PC-9 (cell line): ENCODE measurements around the gene OR2W1. TPM values are rescaled to one million over a fixed set of nuclear protein-coding genes. Genes with fewer than 3 reads are reported as not detected.

Experiments
- BruUV-seq: library from RNA; stranded (reverse); fragments of 400-500 nt; replicated peaks from 2 replicates; lab custom pipeline; 2021; lab: Mats Ljungman, UMichigan
- CTCF ChIA-PET: fragments of 300-600 bp; sonication (Branson Sonifier 250); formaldehyde crosslinking; loops from one replicate; lab custom pipeline; 2022; ENCODE audit warnings: antibody characterized with exemption; lab: Charles Lee
- POLR2A ChIA-PET: fragments of 300-600 bp; sonication (Branson Sonifier 250); formaldehyde crosslinking; loops from one replicate; lab custom pipeline; 2022; ENCODE audit warnings: antibody characterized with exemption; ENCODE audit not compliant: unreplicated experiment; lab: Charles Lee
- DNase-seq, 2 experiments: peaks; one replicate each; pipeline versions ENCODE4 v3.0.0 to v3.0.0-alpha.2; 2015 to 2022; ENCODE audit warnings: mixed read lengths in 1 of 2
- H2AFZ ChIP-seq: fragments of 200-600 bp; sonication (generic); 2 replicates; pipeline ENCODE4 v1.8.1; 2017; ENCODE audit warnings: antibody characterized with exemption
- H3F3A ChIP-seq: fragments of 200-600 bp; sonication (generic); 2 replicates; pipeline ENCODE4 v1.8.1; 2017; ENCODE audit warnings: antibody characterized with exemption, mild to moderate bottlenecking, low read depth; ENCODE audit not compliant: insufficient read depth
- H3K27ac ChIP-seq: fragments of 200-600 bp; sonication (generic); 2 replicates; pipeline ENCODE4 v1.6.1; 2016; ENCODE audit warnings: mixed run types
- H3K27me3 ChIP-seq: fragments of 200-600 bp; sonication (generic); 2 replicates; pipeline ENCODE4 v1.6.1; 2016; ENCODE audit warnings: low read depth, mixed run types; ENCODE audit not compliant: insufficient read depth
- H3K36me3 ChIP-seq: fragments of 200-600 bp; sonication (generic); 2 replicates; pipeline ENCODE4 v1.6.1; 2016; ENCODE audit warnings: low read depth, mixed run types
- H3K4me1 ChIP-seq: fragments of 200-600 bp; sonication (generic); replicated peaks from 2 replicates; pipeline ENCODE4 v1.6.1; 2016; ENCODE audit warnings: mixed run types; ENCODE audit not compliant: insufficient read depth
- H3K4me2 ChIP-seq: fragments of 200-600 bp; sonication (generic); 2 replicates; pipeline ENCODE4 v1.6.1; 2017; ENCODE audit warnings: mixed run types
- H3K4me3 ChIP-seq: fragments of 200-600 bp; sonication (generic); 2 replicates; pipeline ENCODE4 v1.6.1; 2016; ENCODE audit warnings: mixed run types
- H3K79me2 ChIP-seq: fragments of 200-600 bp; sonication (generic); 2 replicates; pipeline ENCODE4 v1.6.1; 2017; ENCODE audit warnings: low read depth, mixed run types
- H3K9me2 ChIP-seq: fragments of 200-600 bp; sonication (generic); 2 replicates; pipeline ENCODE4 v1.8.1; 2017; ENCODE audit warnings: mild to moderate bottlenecking; ENCODE audit not compliant: insufficient read depth
- H3K9me3 ChIP-seq: fragments of 200-600 bp; sonication (generic); 2 replicates; pipeline ENCODE4 v1.8.1; 2016; ENCODE audit warnings: low read depth; ENCODE audit not compliant: insufficient read depth
- H4K20me1 ChIP-seq: fragments of 200-600 bp; sonication (generic); 2 replicates; pipeline ENCODE4 v1.8.1; 2017; ENCODE audit not compliant: insufficient read depth
- CTCF ChIP-seq: fragments of 200-600 bp; sonication (generic); conservative IDR thresholded peaks from 2 replicates; pipeline ENCODE4 v1.6.1; 2017; ENCODE audit warnings: mixed run types, antibody characterized with exemption, mild to moderate bottlenecking, moderate library complexity
- EZH2 ChIP-seq: fragments of 200-600 bp; sonication (generic); IDR thresholded peaks from 2 replicates; pipeline ENCODE4 v1.8.0; 2017; ENCODE audit warnings: antibody characterized with exemption, low read depth
- intact Hi-C: fragments of 100-400 bp; cut with micrococcal nuclease; formaldehyde crosslinking; loops from one replicate; pipeline ENCODE4 v1.10.0; 2022; ENCODE audit not compliant: unreplicated experiment
- total RNA-seq: library from RNA; stranded (reverse); gene quantifications from 2 replicates; pipeline ENCODE4 v1.2.3, GENCODE V29; 2021

OR2W1 gene
- total RNA-seq, 1 experiment from 2014 or later, result not detected

GRCh38 chr6:29028821-29029220 lies 16.2 kb downstream of the OR2W1 start:
- CTCF ChIA-PET, result no interaction called here
- H3K4me3 ChIP-seq, result no peak overlapping the region
- H3K27me3 ChIP-seq, result 0 out of 2 replicates have a peak, but pooled peaks cover 9% of the 10 kb centered on the region
- no peaks in the 10 kb centered on the region; the same call in 1 of the 2 replicates for H3K9me2 ChIP-seq
- no peaks in the 10 kb centered on the region for H3F3A ChIP-seq
- TF ChIP-seq EZH2, result no peak
- no peak for TF ChIP-seq CTCF
- no peak overlapping the region for H2AFZ ChIP-seq
- no peaks in the 10 kb centered on the region for H3K36me3 ChIP-seq
- POLR2A ChIA-PET, result no interaction called here
- intact Hi-C loops, result no loop called here
- no peaks in the 10 kb centered on the region for H3K79me2 ChIP-seq
- no peaks in the 10 kb centered on the region for H3K9me3 ChIP-seq
- no peak overlapping the region for H3K4me2 ChIP-seq
- BruUV-seq, result no TSS peak
- H4K20me1 ChIP-seq, result no peaks in the 10 kb centered on the region
- H3K27ac ChIP-seq, result no peak overlapping the region
- DNase-seq, result no peak
- H3K4me1 ChIP-seq, result no peaks in the 10 kb centered on the region

GRCh38 chr6:29025927-29026585 lies 18.9 kb downstream of the OR2W1 start:
- Histone ChIP-seq H3F3A (no peaks in the 10 kb centered on the region), H3K79me2 (no peaks in the 10 kb centered on the region), H4K20me1 (no peaks in the 10 kb centered on the region), H3K27ac (no peak overlapping the region), H3K9me3 (no peaks in the 10 kb centered on the region), H3K4me2 (no peak overlapping the region), H3K4me3 (no peak overlapping the region), H3K36me3 (no peaks in the 10 kb centered on the region), H3K27me3 (0 out of 2 replicates have a peak, but pooled peaks cover 9% of the 10 kb centered on the region), H3K9me2 (no peaks in the 10 kb centered on the region; the same call in 1 of the 2 replicates), H3K4me1 (no peaks in the 10 kb centered on the region), H2AFZ (no peak overlapping the region)
- ChIA-PET CTCF (interaction anchor here (0.7 kb wide), 1 partner anchor 484 kb away, joined by 6 read pairs; no protein-coding TSS in a partner anchor), POLR2A (no interaction called here)
- TF ChIP-seq CTCF, result no peak
- no peak for TF ChIP-seq EZH2
- BruUV-seq, result no TSS peak
- no peak for DNase-seq
- intact Hi-C loops, result no loop called here

GRCh38 chr6:29021434-29021833 lies 23.5 kb downstream of the OR2W1 start:
- Histone ChIP-seq H3K79me2 (no peaks in the 10 kb centered on the region), H3K9me2 (no peaks in the 10 kb centered on the region; the same call in 1 of the 2 replicates), H2AFZ (no peak overlapping the region), H3K27ac (no peak overlapping the region), H3K9me3 (no peaks in the 10 kb centered on the region), H3K36me3 (no peaks in the 10 kb centered on the region), H3K4me2 (no peak overlapping the region), H3F3A (no peaks in the 10 kb centered on the region), H4K20me1 (no peaks in the 10 kb centered on the region), H3K27me3 (0 out of 2 replicates have a peak, but pooled peaks cover 9% of the 10 kb centered on the region), H3K4me3 (no peak overlapping the region), H3K4me1 (no peaks in the 10 kb centered on the region)
- BruUV-seq, result no TSS peak
- POLR2A ChIA-PET, result no interaction called here
- intact Hi-C loops, result no loop called here
- CTCF ChIA-PET, result interaction anchor here (0.6 kb wide), 1 partner anchor 166 kb away, joined by 3 read pairs; no protein-coding TSS in a partner anchor
- no peak for TF ChIP-seq CTCF
- TF ChIP-seq EZH2, result no peak
- DNase-seq, result no peak
